GM23338 (cell line): ENCODE measurements around the gene COPA. TPM values are rescaled to one million over a fixed set of nuclear protein-coding genes. Genes with fewer than 3 reads are reported as not detected.

Source experiments
- ATAC-seq: fragments of 200-7000 bp; cut with Tn5 transposase; 3 replicates; pipeline ENCODE4 v1.9.1; 2020
- DNase-seq: peaks from one replicate; pipeline ENCODE4 v3.0.0-alpha.2; 2015; ENCODE audit warnings: low spot score
- H2AFZ ChIP-seq: fragments of 200-600 bp; sonication (generic); 2 replicates; pipeline ENCODE4 v1.8.0; 2016; ENCODE audit warnings: antibody characterized with exemption, mild to moderate bottlenecking, moderate library complexity
- H3F3A ChIP-seq: fragments of 200-600 bp; sonication (generic); replicated peaks from 2 replicates; pipeline ENCODE4 v1.8.0; 2017; ENCODE audit warnings: antibody characterized with exemption, mixed run types, low read depth
- H3K27ac ChIP-seq: fragments of 200-600 bp; sonication (generic); 2 replicates; pipeline ENCODE4 v1.6.1; 2016; ENCODE audit warnings: low read depth
- H3K27me3 ChIP-seq: fragments of 200-600 bp; sonication (generic); 2 replicates; pipeline ENCODE4 v1.8.0; 2016; ENCODE audit warnings: mild to moderate bottlenecking, mixed run types, moderate library complexity; ENCODE audit not compliant: insufficient read depth
- H3K36me3 ChIP-seq: fragments of 200-600 bp; sonication (generic); 2 replicates; pipeline ENCODE4 v1.8.0; 2016; ENCODE audit warnings: mild to moderate bottlenecking; ENCODE audit not compliant: insufficient read depth
- H3K4me1 ChIP-seq: fragments of 200-600 bp; sonication (generic); 2 replicates; pipeline ENCODE4 v1.8.0; 2016; ENCODE audit warnings: mild to moderate bottlenecking, moderate library complexity; ENCODE audit not compliant: insufficient read depth
- H3K4me2 ChIP-seq: fragments of 200-600 bp; sonication (generic); 2 replicates; pipeline ENCODE4 v1.7.1; 2017; ENCODE audit warnings: mixed run types
- H3K4me3 ChIP-seq: fragments of 200-600 bp; sonication (generic); 2 replicates; pipeline ENCODE4 v1.6.1; 2016; ENCODE audit warnings: mixed run types
- H3K79me2 ChIP-seq: fragments of 200-600 bp; sonication (generic); replicated peaks from 2 replicates; pipeline ENCODE4 v1.8.0; 2017; ENCODE audit warnings: mild to moderate bottlenecking; ENCODE audit not compliant: insufficient read depth
- H3K9me2 ChIP-seq: fragments of 200-600 bp; sonication (generic); 2 replicates; pipeline ENCODE4 v1.8.0; 2017; ENCODE audit not compliant: insufficient read depth
- H4K20me1 ChIP-seq: fragments of 200-600 bp; sonication (generic); replicated peaks from 2 replicates; pipeline ENCODE4 v1.8.0; 2017; ENCODE audit warnings: mild to moderate bottlenecking; ENCODE audit not compliant: insufficient read depth
- H3K27ac Mint-ChIP-seq: 2 replicates; pipeline ENCODE4 v1.8.0; 2020; ENCODE audit warnings: inconsistent platforms, mild to moderate bottlenecking, moderate library complexity, mixed read lengths
- H3K27me3 Mint-ChIP-seq: 3 replicates; pipeline ENCODE4 v1.8.0; 2022; ENCODE audit warnings: low read depth, mild to moderate bottlenecking, moderate library complexity, mixed read lengths, inconsistent platforms; ENCODE audit not compliant: insufficient read depth, poor library complexity
- H3K36me3 Mint-ChIP-seq: 3 replicates; pipeline ENCODE4 v1.8.0; 2021; ENCODE audit warnings: low read depth, mild to moderate bottlenecking, inconsistent platforms, moderate library complexity, mixed read lengths
- H3K4me1 Mint-ChIP-seq: 3 replicates; pipeline ENCODE4 v1.8.0; 2020; ENCODE audit warnings: mild to moderate bottlenecking, inconsistent platforms, mixed read lengths
- H3K4me3 Mint-ChIP-seq: 3 replicates; pipeline ENCODE4 v1.8.0; 2021; ENCODE audit warnings: moderate library complexity, mild to moderate bottlenecking, inconsistent platforms, mixed read lengths
- H3K9me3 Mint-ChIP-seq: 3 replicates; pipeline ENCODE4 v1.8.0; 2020; ENCODE audit warnings: moderate library complexity, mild to moderate bottlenecking, inconsistent platforms, mixed read lengths
- CREB1 ChIP-seq: fragments of 250-450 bp; sonication (Bioruptor Pico); IDR thresholded peaks from 2 replicates; pipeline ENCODE4 v1.5.0; 2020; ENCODE audit warnings: low read depth, mild to moderate bottlenecking, moderate library complexity
- EZH2 ChIP-seq: fragments of 200-600 bp; sonication (generic); IDR thresholded peaks from one replicate; pipeline ENCODE4 v1.8.0; 2017; ENCODE audit warnings: antibody characterized with exemption, mild to moderate bottlenecking, low read depth; ENCODE audit not compliant: unreplicated experiment
- EZH2phosphoT487 ChIP-seq: fragments of 200-600 bp; sonication (generic); IDR thresholded peaks from one replicate; pipeline ENCODE4 v1.8.1; 2018; ENCODE audit warnings: antibody characterized with exemption; ENCODE audit not compliant: unreplicated experiment
- JUNB ChIP-seq: IDR thresholded peaks from one replicate; pipeline ENCODE4 v1.6.1; 2016; ENCODE audit warnings: antibody characterized with exemption; ENCODE audit not compliant: unreplicated experiment
- NANOG ChIP-seq: IDR thresholded peaks from 2 replicates; pipeline ENCODE4 v1.6.1; 2016; ENCODE audit warnings: antibody characterized with exemption, borderline replicate concordance
- POLR2AphosphoS5 ChIP-seq: IDR thresholded peaks from 2 replicates; pipeline ENCODE4 v1.6.1; 2016; ENCODE audit warnings: antibody characterized with exemption, low read depth
- STAT1 ChIP-seq: IDR thresholded peaks from one replicate; pipeline ENCODE4 v1.6.1; 2016; ENCODE audit warnings: antibody characterized with exemption; ENCODE audit not compliant: unreplicated experiment
- ZNF114 ChIP-seq: fragments of 250-450 bp; sonication (Bioruptor Pico); IDR thresholded peaks from 2 replicates; pipeline ENCODE4 v1.5.0; 2020; ENCODE audit warnings: mild to moderate bottlenecking, moderate library complexity
- ZNF331 ChIP-seq: fragments of 250-450 bp; sonication (Bioruptor Pico); IDR thresholded peaks from 2 replicates; pipeline ENCODE4 v1.5.0; 2020; ENCODE audit warnings: low read depth, mild to moderate bottlenecking, moderate library complexity
- polyA plus RNA-seq: library from polyadenylated mRNA; unstranded; fragments of >200 nt; fragmentation: Nextera tagmentation; extraction: Ambion mirVana; gene quantifications from 2 replicates; pipeline ENCODE4 v1.2.1, GENCODE V29; 2016
- total RNA-seq: library from RNA; depleted of rRNA; stranded (reverse); fragments of >200 nt; shearing (Covaris generic); gene quantifications from 2 replicates; pipeline ENCODE4 v1.2.3, GENCODE V29; 2014
- TF ChIP-seq, protein P1 (sequence below): IDR thresholded peaks from 2 replicates; pipeline ENCODE4 v1.6.1; 2016; ENCODE audit warnings: antibody characterized with exemption
- TF ChIP-seq, protein P2 (sequence below), 2 experiments: fragments of 200-600 bp in 1 of 2; sonication (generic) in 1 of 2; conservative IDR thresholded peaks; 2 replicates each; pipeline versions ENCODE4 v1.5.1 to v1.6.1; 2016 to 2017; ENCODE audit warnings: antibody characterized with exemption in 2 of 2, low read depth in 2 of 2, mild to moderate bottlenecking in 2 of 2, moderate library complexity in 1 of 2
- TF ChIP-seq, protein P3 (sequence below): IDR thresholded peaks from one replicate; pipeline ENCODE4 v1.6.1; 2018; ENCODE audit warnings: antibody characterized with exemption; ENCODE audit not compliant: unreplicated experiment

The COPA gene
- total and polyA plus RNA-seq, 2 experiments from 2014 or later: 58.2 to 87.1 TPM

DNA sequence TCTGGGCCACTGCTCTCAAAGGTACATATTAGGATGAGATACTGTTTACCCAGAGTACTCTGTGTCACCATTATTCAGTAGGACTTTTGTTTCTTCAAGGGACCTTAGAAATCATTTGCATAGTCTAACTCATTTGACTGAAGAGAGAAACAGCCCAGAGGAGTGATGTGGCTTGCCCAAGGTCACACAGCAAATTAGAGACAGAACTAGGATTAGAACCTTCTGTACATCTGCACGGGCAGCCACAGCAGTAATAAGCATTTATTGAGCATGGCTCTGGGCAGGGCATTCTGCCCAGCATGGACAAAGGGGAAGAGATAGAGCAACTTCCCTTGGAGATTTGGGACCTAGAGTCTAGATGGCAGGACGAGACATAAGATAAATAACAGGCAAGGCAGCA is 18.1 kb upstream of the COPA start (continued):
- TF ChIP-seq ZNF331 (CRISPR knock-in tag) (no peak), NANOG (no peak), EZH2phosphoT487 (no peak), POLR2AphosphoS5 (no peak), CREB1 (CRISPR knock-in tag) (no peak), JUNB (no peak), EZH2 (no peak), ZNF114 (no peak)
- TF ChIP-seq, protein P1, sequence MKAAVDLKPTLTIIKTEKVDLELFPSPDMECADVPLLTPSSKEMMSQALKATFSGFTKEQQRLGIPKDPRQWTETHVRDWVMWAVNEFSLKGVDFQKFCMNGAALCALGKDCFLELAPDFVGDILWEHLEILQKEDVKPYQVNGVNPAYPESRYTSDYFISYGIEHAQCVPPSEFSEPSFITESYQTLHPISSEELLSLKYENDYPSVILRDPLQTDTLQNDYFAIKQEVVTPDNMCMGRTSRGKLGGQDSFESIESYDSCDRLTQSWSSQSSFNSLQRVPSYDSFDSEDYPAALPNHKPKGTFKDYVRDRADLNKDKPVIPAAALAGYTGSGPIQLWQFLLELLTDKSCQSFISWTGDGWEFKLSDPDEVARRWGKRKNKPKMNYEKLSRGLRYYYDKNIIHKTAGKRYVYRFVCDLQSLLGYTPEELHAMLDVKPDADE: no peak
- TF ChIP-seq, protein P2, sequence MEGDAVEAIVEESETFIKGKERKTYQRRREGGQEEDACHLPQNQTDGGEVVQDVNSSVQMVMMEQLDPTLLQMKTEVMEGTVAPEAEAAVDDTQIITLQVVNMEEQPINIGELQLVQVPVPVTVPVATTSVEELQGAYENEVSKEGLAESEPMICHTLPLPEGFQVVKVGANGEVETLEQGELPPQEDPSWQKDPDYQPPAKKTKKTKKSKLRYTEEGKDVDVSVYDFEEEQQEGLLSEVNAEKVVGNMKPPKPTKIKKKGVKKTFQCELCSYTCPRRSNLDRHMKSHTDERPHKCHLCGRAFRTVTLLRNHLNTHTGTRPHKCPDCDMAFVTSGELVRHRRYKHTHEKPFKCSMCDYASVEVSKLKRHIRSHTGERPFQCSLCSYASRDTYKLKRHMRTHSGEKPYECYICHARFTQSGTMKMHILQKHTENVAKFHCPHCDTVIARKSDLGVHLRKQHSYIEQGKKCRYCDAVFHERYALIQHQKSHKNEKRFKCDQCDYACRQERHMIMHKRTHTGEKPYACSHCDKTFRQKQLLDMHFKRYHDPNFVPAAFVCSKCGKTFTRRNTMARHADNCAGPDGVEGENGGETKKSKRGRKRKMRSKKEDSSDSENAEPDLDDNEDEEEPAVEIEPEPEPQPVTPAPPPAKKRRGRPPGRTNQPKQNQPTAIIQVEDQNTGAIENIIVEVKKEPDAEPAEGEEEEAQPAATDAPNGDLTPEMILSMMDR (conservative IDR thresholded peaks at IDR 0.05; ENCODE audit: low read depth in 2 of 2): no peak

DNA sequence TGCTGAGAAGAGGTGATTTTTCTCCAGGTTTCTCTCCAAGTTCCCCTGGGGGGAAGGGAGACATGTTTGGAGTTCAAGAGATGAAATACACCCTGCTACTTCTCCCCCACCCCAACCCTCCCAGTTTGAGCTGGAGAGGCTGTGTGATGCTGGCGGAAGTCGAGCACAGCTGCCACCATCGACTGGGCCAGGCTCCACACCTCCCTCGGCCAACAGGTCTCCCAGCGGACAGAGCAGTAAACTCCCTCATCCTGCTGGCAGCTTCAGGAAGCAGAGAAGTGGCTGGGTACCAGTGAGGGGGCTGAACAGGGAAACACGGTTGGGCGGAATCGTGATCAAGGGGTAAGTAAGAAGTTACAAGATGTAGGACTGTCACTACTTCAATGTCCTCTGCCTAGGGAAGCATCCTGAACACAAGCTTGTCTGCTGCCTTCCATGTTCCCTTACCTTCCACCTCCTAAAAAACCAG is 17.2 kb upstream of the COPA start:
- Histone ChIP-seq H3K27me3 (no peaks in the 10 kb centered on the region), H3K4me1 (peaks cover 20% of the 10 kb centered on the region), H3F3A (no peaks in the 10 kb centered on the region), H2AFZ (no peak overlapping the region), H3K9me2 (no peaks in the 10 kb centered on the region), H4K20me1 (no peaks in the 10 kb centered on the region), H3K27ac (no peak overlapping the region; the same call in 1 of the 2 replicates), H3K79me2 (no peaks in the 10 kb centered on the region), H3K4me2 (no peak overlapping the region), H3K4me3 (no peak overlapping the region), H3K36me3 (peaks cover 18% of the 10 kb centered on the region)
- H3K4me1 Mint-ChIP-seq: peaks cover 37% of the 10 kb centered on the region
- no peak overlapping the region for H3K4me3 Mint-ChIP-seq
- no peak for DNase-seq
- H3K36me3 Mint-ChIP-seq: peaks cover 54% of the 10 kb centered on the region
- peaks cover 11% of the 10 kb centered on the region for H3K27me3 Mint-ChIP-seq
- no peaks in the 10 kb centered on the region for H3K9me3 Mint-ChIP-seq
- H3K27ac Mint-ChIP-seq: no peak overlapping the region
- no peak for ATAC-seq
- TF ChIP-seq, protein P2 (conservative IDR thresholded peaks at IDR 0.05; ENCODE audit: low read depth in 2 of 2): no peak
- TF ChIP-seq, protein P1: no peak
- no peak for TF ChIP-seq ZNF331 (CRISPR knock-in tag)
- no peak for TF ChIP-seq STAT1
- TF ChIP-seq CREB1 (CRISPR knock-in tag): no peak
- no peak for TF ChIP-seq POLR2AphosphoS5
- no peak for TF ChIP-seq EZH2
- TF ChIP-seq, protein P3, sequence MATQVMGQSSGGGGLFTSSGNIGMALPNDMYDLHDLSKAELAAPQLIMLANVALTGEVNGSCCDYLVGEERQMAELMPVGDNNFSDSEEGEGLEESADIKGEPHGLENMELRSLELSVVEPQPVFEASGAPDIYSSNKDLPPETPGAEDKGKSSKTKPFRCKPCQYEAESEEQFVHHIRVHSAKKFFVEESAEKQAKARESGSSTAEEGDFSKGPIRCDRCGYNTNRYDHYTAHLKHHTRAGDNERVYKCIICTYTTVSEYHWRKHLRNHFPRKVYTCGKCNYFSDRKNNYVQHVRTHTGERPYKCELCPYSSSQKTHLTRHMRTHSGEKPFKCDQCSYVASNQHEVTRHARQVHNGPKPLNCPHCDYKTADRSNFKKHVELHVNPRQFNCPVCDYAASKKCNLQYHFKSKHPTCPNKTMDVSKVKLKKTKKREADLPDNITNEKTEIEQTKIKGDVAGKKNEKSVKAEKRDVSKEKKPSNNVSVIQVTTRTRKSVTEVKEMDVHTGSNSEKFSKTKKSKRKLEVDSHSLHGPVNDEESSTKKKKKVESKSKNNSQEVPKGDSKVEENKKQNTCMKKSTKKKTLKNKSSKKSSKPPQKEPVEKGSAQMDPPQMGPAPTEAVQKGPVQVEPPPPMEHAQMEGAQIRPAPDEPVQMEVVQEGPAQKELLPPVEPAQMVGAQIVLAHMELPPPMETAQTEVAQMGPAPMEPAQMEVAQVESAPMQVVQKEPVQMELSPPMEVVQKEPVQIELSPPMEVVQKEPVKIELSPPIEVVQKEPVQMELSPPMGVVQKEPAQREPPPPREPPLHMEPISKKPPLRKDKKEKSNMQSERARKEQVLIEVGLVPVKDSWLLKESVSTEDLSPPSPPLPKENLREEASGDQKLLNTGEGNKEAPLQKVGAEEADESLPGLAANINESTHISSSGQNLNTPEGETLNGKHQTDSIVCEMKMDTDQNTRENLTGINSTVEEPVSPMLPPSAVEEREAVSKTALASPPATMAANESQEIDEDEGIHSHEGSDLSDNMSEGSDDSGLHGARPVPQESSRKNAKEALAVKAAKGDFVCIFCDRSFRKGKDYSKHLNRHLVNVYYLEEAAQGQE: no peak
- no peak for TF ChIP-seq ZNF114
- no peak for TF ChIP-seq EZH2phosphoT487
- no peak for TF ChIP-seq JUNB
- no peak for TF ChIP-seq NANOG
